Measurements from ENCODE around the gene MTUS2. TPM values are rescaled to one million over a fixed set of nuclear protein-coding genes. Genes with fewer than 3 reads are reported as not detected.

The MTUS2 gene
- total RNA-seq, 1 donor from 2014 or later: 0.90 TPM

GRCh38 chr13:29514720-29515310, 694.7 kb downstream of the MTUS2 start:
- Mint-ChIP-seq H3K27ac (ENCODE audit: unreplicated experiment) (no peak overlapping the region), H3K4me3 (ENCODE audit: unreplicated experiment) (no peak overlapping the region), H3K27me3 (ENCODE audit: unreplicated experiment) (peaks cover 5% of the 10 kb centered on the region), H3K36me3 (ENCODE audit: low read depth, unreplicated experiment) (peaks cover 27% of the 10 kb centered on the region), H3K9me3 (ENCODE audit: unreplicated experiment) (no peaks in the 10 kb centered on the region), H3K4me1 (ENCODE audit: unreplicated experiment) (peaks cover 3% of the 10 kb centered on the region)
- no peak for DNase-seq (ENCODE audit: low spot score)
- TF ChIP-seq, protein P1, sequence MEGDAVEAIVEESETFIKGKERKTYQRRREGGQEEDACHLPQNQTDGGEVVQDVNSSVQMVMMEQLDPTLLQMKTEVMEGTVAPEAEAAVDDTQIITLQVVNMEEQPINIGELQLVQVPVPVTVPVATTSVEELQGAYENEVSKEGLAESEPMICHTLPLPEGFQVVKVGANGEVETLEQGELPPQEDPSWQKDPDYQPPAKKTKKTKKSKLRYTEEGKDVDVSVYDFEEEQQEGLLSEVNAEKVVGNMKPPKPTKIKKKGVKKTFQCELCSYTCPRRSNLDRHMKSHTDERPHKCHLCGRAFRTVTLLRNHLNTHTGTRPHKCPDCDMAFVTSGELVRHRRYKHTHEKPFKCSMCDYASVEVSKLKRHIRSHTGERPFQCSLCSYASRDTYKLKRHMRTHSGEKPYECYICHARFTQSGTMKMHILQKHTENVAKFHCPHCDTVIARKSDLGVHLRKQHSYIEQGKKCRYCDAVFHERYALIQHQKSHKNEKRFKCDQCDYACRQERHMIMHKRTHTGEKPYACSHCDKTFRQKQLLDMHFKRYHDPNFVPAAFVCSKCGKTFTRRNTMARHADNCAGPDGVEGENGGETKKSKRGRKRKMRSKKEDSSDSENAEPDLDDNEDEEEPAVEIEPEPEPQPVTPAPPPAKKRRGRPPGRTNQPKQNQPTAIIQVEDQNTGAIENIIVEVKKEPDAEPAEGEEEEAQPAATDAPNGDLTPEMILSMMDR (IDR thresholded peaks at IDR 0.05; ENCODE audit: unreplicated experiment): no peak

GRCh38 chr13:29515372-29515771, 695.2 kb downstream of the MTUS2 start:
- peaks cover 5% of the 10 kb centered on the region for H3K27me3 Mint-ChIP-seq (ENCODE audit: unreplicated experiment)
- no peak overlapping the region for H3K4me3 Mint-ChIP-seq (ENCODE audit: unreplicated experiment)
- peaks cover 30% of the 10 kb centered on the region for H3K36me3 Mint-ChIP-seq (ENCODE audit: low read depth, unreplicated experiment)
- no peak overlapping the region for H3K27ac Mint-ChIP-seq (ENCODE audit: unreplicated experiment)
- peaks cover 3% of the 10 kb centered on the region for H3K4me1 Mint-ChIP-seq (ENCODE audit: unreplicated experiment)
- H3K9me3 Mint-ChIP-seq (ENCODE audit: unreplicated experiment): no peaks in the 10 kb centered on the region
- DNase-seq (ENCODE audit: low spot score): no peak
- TF ChIP-seq, protein P1 (IDR thresholded peaks at IDR 0.05; ENCODE audit: unreplicated experiment): no peak

- Mint-ChIP-seq H3K4me1 (ENCODE audit: unreplicated experiment) (peaks cover 3% of the 10 kb centered on the region), H3K4me3 (ENCODE audit: unreplicated experiment) (no peak overlapping the region), H3K27ac (ENCODE audit: unreplicated experiment) (no peak overlapping the region), H3K36me3 (ENCODE audit: low read depth, unreplicated experiment) (peaks cover 30% of the 10 kb centered on the region), H3K9me3 (ENCODE audit: unreplicated experiment) (no peaks in the 10 kb centered on the region), H3K27me3 (ENCODE audit: unreplicated experiment) (peaks cover 5% of the 10 kb centered on the region)
- TF ChIP-seq, protein P1 (IDR thresholded peaks at IDR 0.05; ENCODE audit: unreplicated experiment): no peak
- DNase-seq (ENCODE audit: low spot score): no peak
Observed at GRCh38 chr13:29516012-29516411, 695.9 kb downstream of the MTUS2 start.

- Mint-ChIP-seq H3K4me1 (ENCODE audit: unreplicated experiment) (peaks cover 3% of the 10 kb centered on the region), H3K27ac (ENCODE audit: unreplicated experiment) (no peak overlapping the region), H3K4me3 (ENCODE audit: unreplicated experiment) (peak overlapping the region; percentile 24), H3K36me3 (ENCODE audit: low read depth, unreplicated experiment) (peaks cover 26% of the 10 kb centered on the region), H3K27me3 (ENCODE audit: unreplicated experiment) (peaks cover 5% of the 10 kb centered on the region), H3K9me3 (ENCODE audit: unreplicated experiment) (no peaks in the 10 kb centered on the region)
- DNase-seq (ENCODE audit: low spot score): no peak
- TF ChIP-seq, protein P1 (IDR thresholded peaks at IDR 0.05; ENCODE audit: unreplicated experiment): no peak
Observed at GRCh38 chr13:29516880-29517279, 696.7 kb downstream of the MTUS2 start.

DNA sequence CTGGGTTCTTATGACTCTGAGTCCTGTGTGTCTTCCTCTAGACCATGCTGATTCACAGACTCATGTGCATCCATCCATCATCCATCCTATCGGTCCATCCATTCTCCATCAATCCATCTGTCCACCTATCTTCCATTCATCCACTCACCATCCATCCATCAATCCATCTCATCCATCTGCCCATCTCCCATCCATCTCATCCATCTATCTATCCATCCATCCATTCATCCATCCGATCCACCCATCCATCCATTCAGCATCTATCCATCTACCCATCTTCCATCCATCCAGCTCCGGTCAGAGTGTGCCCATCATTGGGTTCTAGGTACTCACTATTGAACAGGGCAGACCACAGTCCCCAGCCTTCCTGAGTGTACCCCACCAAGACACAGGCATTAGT, 699.8 kb downstream of the MTUS2 start:
- Mint-ChIP-seq H3K4me3 (ENCODE audit: unreplicated experiment) (peak overlapping the region; percentile 2), H3K27ac (ENCODE audit: unreplicated experiment) (peak overlapping the region; percentile 1), H3K9me3 (ENCODE audit: unreplicated experiment) (no peaks in the 10 kb centered on the region), H3K27me3 (ENCODE audit: unreplicated experiment) (peaks cover 4% of the 10 kb centered on the region), H3K4me1 (ENCODE audit: unreplicated experiment) (peaks cover 8% of the 10 kb centered on the region), H3K36me3 (ENCODE audit: low read depth, unreplicated experiment) (peaks cover 29% of the 10 kb centered on the region)
- TF ChIP-seq, protein P1 (IDR thresholded peaks at IDR 0.05; ENCODE audit: unreplicated experiment): no peak
- no peak for DNase-seq (ENCODE audit: low spot score)
